ENCODE results near the gene ITIH5.

DNA sequence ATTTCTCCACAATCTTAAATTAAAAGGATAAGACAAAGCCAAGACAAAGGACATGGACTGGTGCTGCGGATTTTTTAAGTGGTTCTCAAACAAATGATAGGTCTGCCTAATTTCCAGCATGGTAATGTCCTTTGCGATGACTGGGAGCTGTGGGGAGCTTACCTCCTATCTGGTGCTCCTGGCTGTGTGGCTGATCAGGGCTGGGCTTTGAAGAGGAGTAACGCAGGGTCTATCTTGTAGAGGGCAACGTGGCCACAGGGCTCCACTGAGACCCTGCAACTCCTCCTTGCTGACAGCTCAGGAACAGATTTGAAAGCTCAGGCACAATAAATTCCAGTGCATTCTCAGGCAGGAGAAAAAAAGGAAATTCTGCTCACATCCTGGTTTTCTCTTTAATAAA is 152.8 kb downstream of the ITIH5 start:
- TF ChIP-seq, protein P1, sequence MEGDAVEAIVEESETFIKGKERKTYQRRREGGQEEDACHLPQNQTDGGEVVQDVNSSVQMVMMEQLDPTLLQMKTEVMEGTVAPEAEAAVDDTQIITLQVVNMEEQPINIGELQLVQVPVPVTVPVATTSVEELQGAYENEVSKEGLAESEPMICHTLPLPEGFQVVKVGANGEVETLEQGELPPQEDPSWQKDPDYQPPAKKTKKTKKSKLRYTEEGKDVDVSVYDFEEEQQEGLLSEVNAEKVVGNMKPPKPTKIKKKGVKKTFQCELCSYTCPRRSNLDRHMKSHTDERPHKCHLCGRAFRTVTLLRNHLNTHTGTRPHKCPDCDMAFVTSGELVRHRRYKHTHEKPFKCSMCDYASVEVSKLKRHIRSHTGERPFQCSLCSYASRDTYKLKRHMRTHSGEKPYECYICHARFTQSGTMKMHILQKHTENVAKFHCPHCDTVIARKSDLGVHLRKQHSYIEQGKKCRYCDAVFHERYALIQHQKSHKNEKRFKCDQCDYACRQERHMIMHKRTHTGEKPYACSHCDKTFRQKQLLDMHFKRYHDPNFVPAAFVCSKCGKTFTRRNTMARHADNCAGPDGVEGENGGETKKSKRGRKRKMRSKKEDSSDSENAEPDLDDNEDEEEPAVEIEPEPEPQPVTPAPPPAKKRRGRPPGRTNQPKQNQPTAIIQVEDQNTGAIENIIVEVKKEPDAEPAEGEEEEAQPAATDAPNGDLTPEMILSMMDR (conservative IDR thresholded peaks at IDR 0.05 in 1 of 2, IDR thresholded peaks at IDR 0.05 in 1 of 2; ENCODE audit: low read depth in 1 of 2, low read length in 2 of 2) = no peak
- no peak for TF ChIP-seq EZH2 (IDR thresholded peaks at IDR 0.05; ENCODE audit: low read length, missing control alignments)

Measured in fibroblast of lung (primary cell).